ENCODE measurements around the gene GRM1.

- TF ChIP-seq CTCF (IDR thresholded peaks at IDR 0.05), result no peak
- TF ChIP-seq EP300 (IDR thresholded peaks at IDR 0.05), result no peak
- TF ChIP-seq POLR2A (IDR thresholded peaks at IDR 0.05), result no peak
These were observed 281.8 kb downstream of the GRM1 start for GRCh38 chr6:146310628-146311027.
